GM23338 (cell line): ENCODE measurements around the gene UNC80.

Experiments
- CTCF ChIP-seq, 2 experiments: fragments of 200-600 bp in 1 of 2; sonication (generic) in 1 of 2; conservative IDR thresholded peaks; 2 replicates each; pipeline versions ENCODE4 v1.5.1 to v1.6.1; 2016 to 2017; ENCODE audit warnings: antibody characterized with exemption in 2 of 2, low read depth in 2 of 2, mild to moderate bottlenecking in 2 of 2, moderate library complexity in 1 of 2
- EZH2 ChIP-seq: fragments of 200-600 bp; sonication (generic); IDR thresholded peaks from one replicate; pipeline ENCODE4 v1.8.0; 2017; ENCODE audit warnings: antibody characterized with exemption, mild to moderate bottlenecking, low read depth; ENCODE audit not compliant: unreplicated experiment
- EZH2phosphoT487 ChIP-seq: fragments of 200-600 bp; sonication (generic); IDR thresholded peaks from one replicate; pipeline ENCODE4 v1.8.1; 2018; ENCODE audit warnings: antibody characterized with exemption; ENCODE audit not compliant: unreplicated experiment
- JUNB ChIP-seq: IDR thresholded peaks from one replicate; pipeline ENCODE4 v1.6.1; 2016; ENCODE audit warnings: antibody characterized with exemption; ENCODE audit not compliant: unreplicated experiment
- NANOG ChIP-seq: IDR thresholded peaks from 2 replicates; pipeline ENCODE4 v1.6.1; 2016; ENCODE audit warnings: antibody characterized with exemption, borderline replicate concordance
- POLR2AphosphoS5 ChIP-seq: IDR thresholded peaks from 2 replicates; pipeline ENCODE4 v1.6.1; 2016; ENCODE audit warnings: antibody characterized with exemption, low read depth
- REST ChIP-seq: IDR thresholded peaks from one replicate; pipeline ENCODE4 v1.6.1; 2018; ENCODE audit warnings: antibody characterized with exemption; ENCODE audit not compliant: unreplicated experiment
- ZNF331 ChIP-seq: fragments of 250-450 bp; sonication (Bioruptor Pico); IDR thresholded peaks from 2 replicates; pipeline ENCODE4 v1.5.0; 2020; ENCODE audit warnings: low read depth, mild to moderate bottlenecking, moderate library complexity

GRCh38 chr2:209990838-209991237 is 219.2 kb downstream of the UNC80 start:
- TF ChIP-seq CTCF (conservative IDR thresholded peaks at IDR 0.05; ENCODE audit: low read depth in 2 of 2), result no peak
- TF ChIP-seq EZH2, result no peak
- no peak for TF ChIP-seq POLR2AphosphoS5
- no peak for TF ChIP-seq EZH2phosphoT487
- TF ChIP-seq JUNB, result no peak
- TF ChIP-seq NANOG, result no peak
- TF ChIP-seq REST, result no peak
- TF ChIP-seq ZNF331 (CRISPR knock-in tag), result no peak
